Measurements from ENCODE around the gene VWA3B.

Gene VWA3B

DNA sequence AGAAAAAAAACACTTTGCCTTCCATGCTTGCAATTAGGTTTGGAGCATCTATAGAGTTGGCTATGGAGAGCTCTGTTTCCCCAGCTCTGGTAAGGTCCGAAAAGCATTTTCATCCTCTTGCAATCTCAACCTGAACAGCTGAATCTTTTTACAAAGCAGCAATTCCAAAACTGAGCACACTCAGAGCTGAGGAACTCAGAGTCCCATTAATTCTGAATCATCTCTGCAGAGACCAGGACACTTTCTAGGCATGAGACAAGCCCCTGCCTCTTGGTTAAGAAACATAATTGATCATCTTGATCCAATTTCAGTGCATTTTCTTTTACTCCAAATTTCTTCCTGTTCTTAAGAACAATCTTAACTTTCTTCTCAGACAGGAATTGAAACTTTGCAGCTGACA, 263.4 kb downstream of the VWA3B start:
- DNase-seq: no peak

DNA sequence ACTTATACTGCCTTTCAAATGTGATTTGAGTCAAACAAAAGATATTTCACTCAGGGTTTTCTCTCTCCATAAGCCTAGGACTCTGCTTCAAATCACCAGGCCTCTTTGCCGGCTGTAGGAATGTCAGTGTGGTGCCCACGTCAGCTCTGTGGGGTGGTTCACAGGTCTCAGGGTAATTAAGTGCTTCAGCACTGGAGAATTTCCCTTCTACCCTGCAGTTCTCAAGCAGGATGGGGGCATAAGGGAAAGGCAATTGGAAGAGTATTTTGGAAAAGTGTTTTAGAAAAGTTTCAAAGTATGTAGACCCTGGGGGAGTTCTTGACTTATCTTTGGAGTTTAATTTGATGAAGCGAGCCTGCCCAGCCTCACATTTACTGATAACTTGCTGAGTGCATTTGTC, 268.9 kb downstream of the VWA3B start:
- DNase-seq: no peak

DNA sequence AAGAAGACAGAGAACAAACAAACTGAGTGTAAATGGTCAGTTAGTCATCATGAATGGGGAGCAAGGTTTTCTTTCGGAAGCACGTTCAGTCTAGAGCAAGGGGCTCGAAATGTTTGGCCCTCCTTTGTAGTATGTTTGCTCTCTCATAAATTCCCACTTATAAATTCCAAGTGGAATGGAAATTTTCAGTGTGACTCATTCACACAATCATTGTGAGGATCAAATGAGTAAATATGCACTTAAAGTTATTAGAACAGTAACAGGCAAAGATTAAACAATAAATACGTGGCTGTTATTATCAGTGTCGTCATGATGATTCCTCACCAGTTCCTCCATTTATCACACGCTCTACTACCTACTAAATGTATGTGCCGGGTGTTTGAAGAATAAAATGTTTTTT, 269.8 kb downstream of the VWA3B start:
- DNase-seq: no peak

DNA sequence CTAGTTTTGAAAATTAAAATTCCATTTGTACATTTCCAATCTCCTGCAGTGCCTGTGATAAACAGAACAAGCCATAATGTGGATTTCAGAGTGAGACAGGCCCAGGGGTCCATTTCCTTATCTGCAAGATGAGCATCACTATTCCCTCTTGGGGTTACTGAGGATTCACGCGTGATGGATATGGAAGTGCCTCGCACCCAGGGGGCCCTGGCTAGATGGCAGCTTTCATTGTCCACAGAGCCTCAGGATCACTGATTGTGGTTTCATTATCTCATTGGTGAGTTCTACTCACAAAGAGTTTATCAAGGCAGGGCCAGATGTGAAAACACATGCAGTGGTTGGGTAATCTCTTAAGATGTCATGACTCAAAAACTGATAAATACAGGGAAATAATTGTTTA, 270.9 kb downstream of the VWA3B start:
- no peak for DNase-seq

DNA sequence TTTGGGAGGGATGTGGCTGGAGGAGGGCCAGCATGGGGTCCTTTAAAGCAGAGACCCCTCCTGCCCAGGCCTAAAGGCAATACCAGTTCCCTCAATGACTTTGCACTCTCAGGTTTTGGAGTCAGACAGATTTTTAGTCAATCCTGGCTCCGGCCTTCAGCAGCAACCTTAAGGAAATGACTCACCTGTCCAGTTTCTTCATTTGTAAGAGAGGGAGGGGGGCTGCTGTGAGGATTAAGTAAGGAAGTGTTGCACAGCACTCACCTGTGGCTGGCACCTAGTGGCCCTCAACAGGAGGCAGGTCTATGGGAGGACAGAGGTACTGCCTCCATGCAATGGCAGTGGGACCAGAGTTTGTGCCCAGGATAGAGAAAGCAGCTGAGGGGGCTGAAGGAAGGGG, 273.0 kb downstream of the VWA3B start:
- DNase-seq: no peak

Measured in NCI-H524 treated with DMSO at 0.1 percent for 48 hours (cell line).